SK-N-SH (cell line): ENCODE results near the gene ETV3. TPM values are rescaled to one million over a fixed set of nuclear protein-coding genes. Genes with fewer than 3 reads are reported as not detected.

Experiments
- CTCF ChIA-PET: fragments of 300-600, 350-600 bp; formaldehyde crosslinking; extraction: SDS; loops from one replicate; lab custom pipeline; 2021; lab: Yijun Ruan, JAX
- POLR2A ChIA-PET: fragments of 350-600 bp; sonication (Branson Sonifier 250); formaldehyde crosslinking; extraction: SDS; loops from one replicate; lab custom pipeline; 2020; ENCODE audit warnings: antibody characterized with exemption, inconsistent platforms; lab: Yijun Ruan, JAX
- DNase-seq: peaks from one replicate; pipeline ENCODE4 v3.0.0; 2012
- H2AFZ ChIP-seq: fragments of 200-600 bp; sonication (generic); 2 replicates; pipeline ENCODE4 v1.8.1; 2016; ENCODE audit warnings: antibody characterized with exemption, mild to moderate bottlenecking, low read depth
- H3F3A ChIP-seq: fragments of 200-600 bp; sonication (generic); replicated peaks from 2 replicates; pipeline ENCODE3; 2016; ENCODE audit warnings: antibody characterized with exemption, mild to moderate bottlenecking; ENCODE audit not compliant: insufficient read depth
- H3K27ac ChIP-seq, 2 experiments: fragments of 200-500 bp in 1 of 2; fragments of 200-600 bp in 1 of 2; sonication (Bioruptor generic) in 1 of 2; sonication (generic), shearing (Covaris generic) in 1 of 2; 2 replicates each; pipeline versions ENCODE4 v1.5.1 to v1.6.1; 2014 to 2016; ENCODE audit warnings: low read depth in 2 of 2, inconsistent platforms in 1 of 2, low read length in 1 of 2, mild to moderate bottlenecking in 1 of 2, mixed read lengths in 1 of 2
- H3K27me3 ChIP-seq: fragments of 200-600 bp; sonication (generic), shearing (Covaris generic); 2 replicates; pipeline ENCODE4 v1.6.1; 2016; ENCODE audit warnings: mixed run types; ENCODE audit not compliant: insufficient read depth
- H3K36me3 ChIP-seq, 2 experiments: fragments of 200-500 bp in 1 of 2; fragments of 200-600 bp in 1 of 2; sonication (Bioruptor generic) in 1 of 2; sonication (generic) in 1 of 2; replicated peaks in 1 of 2; 2 replicates each; pipeline versions ENCODE3 to v1.5.1; 2014 to 2016; ENCODE audit warnings: low read length in 1 of 2, mild to moderate bottlenecking in 1 of 2; ENCODE audit not compliant: insufficient read depth in 2 of 2, control insufficient read depth in 1 of 2
- H3K4me1 ChIP-seq, 2 experiments: fragments of 200-500 bp in 1 of 2; fragments of 200-600 bp in 1 of 2; sonication (Bioruptor generic) in 1 of 2; sonication (generic), shearing (Covaris generic) in 1 of 2; 2 replicates each; pipeline versions ENCODE4 v1.5.1 to v1.6.1; 2014 to 2016; ENCODE audit warnings: low read depth in 1 of 2, low read length in 1 of 2, mixed run types in 1 of 2; ENCODE audit not compliant: insufficient read depth in 2 of 2, control insufficient read depth in 1 of 2
- H3K4me2 ChIP-seq: fragments of 200-600 bp; sonication (generic), shearing (Covaris generic); 2 replicates; pipeline ENCODE4 v1.6.1; 2017; ENCODE audit warnings: mixed run types
- H3K4me3 ChIP-seq, 2 experiments: fragments of 200-500 bp in 1 of 2; fragments of 200-600 bp in 1 of 2; sonication (Bioruptor generic) in 1 of 2; sonication (generic), shearing (Covaris generic) in 1 of 2; 2 replicates each; pipeline versions ENCODE4 v1.5.1 to v1.8.1; 2014 to 2016; ENCODE audit warnings: low read depth in 2 of 2, inconsistent platforms in 1 of 2, low read length in 1 of 2, mild to moderate bottlenecking in 1 of 2, mixed read lengths in 1 of 2, moderate library complexity in 1 of 2
- H3K79me2 ChIP-seq: fragments of 200-600 bp; sonication (generic); 2 replicates; pipeline ENCODE4 v1.8.1; 2017; ENCODE audit warnings: mild to moderate bottlenecking; ENCODE audit not compliant: insufficient read depth
- H3K9ac ChIP-seq: fragments of 200-600 bp; sonication (generic); 2 replicates; pipeline ENCODE4 v1.6.1; 2017; ENCODE audit warnings: mixed run types
- H3K9me2 ChIP-seq: fragments of 200-600 bp; sonication (generic); 2 replicates; pipeline ENCODE4 v1.6.1; 2017; ENCODE audit warnings: mixed run types
- H3K9me3 ChIP-seq: fragments of 200-600 bp; sonication (generic); 2 replicates; pipeline ENCODE4 v1.6.1; 2017; ENCODE audit warnings: mixed run types, mild to moderate bottlenecking, moderate library complexity
- H4K20me1 ChIP-seq: fragments of 200-600 bp; sonication (generic); 2 replicates; pipeline ENCODE4 v1.6.1; 2017; ENCODE audit warnings: mild to moderate bottlenecking, mixed run types; ENCODE audit not compliant: insufficient read depth
- CHD2 ChIP-seq: fragments of 150-350 bp; IDR thresholded peaks from 2 replicates; pipeline ENCODE4 v1.6.1; 2018; ENCODE audit warnings: low read length; ENCODE audit not compliant: partially characterized antibody
- ELF1 ChIP-seq: IDR thresholded peaks from 2 replicates; pipeline ENCODE4 v1.4.0; 2012
- EZH2phosphoT487 ChIP-seq: fragments of 200-600 bp; sonication (generic); IDR thresholded peaks from 2 replicates; pipeline ENCODE4 v1.6.1; 2017; ENCODE audit warnings: low read depth, mixed run types, mild to moderate bottlenecking, antibody characterized with exemption, moderate library complexity, borderline replicate concordance
- FOXM1 ChIP-seq: IDR thresholded peaks from 2 replicates; pipeline ENCODE4 v1.4.0; 2012; ENCODE audit warnings: low read depth, mild to moderate bottlenecking
- GATA2 ChIP-seq: sonication (generic); formaldehyde crosslinking; IDR thresholded peaks from 2 replicates; pipeline ENCODE4 v1.5.0; 2020; ENCODE audit warnings: mild to moderate bottlenecking, missing genetic modification reagents
- MEF2A ChIP-seq: IDR thresholded peaks from 2 replicates; pipeline ENCODE4 v1.4.0; 2012; ENCODE audit warnings: low read depth, borderline replicate concordance
- MXI1 ChIP-seq: IDR thresholded peaks from 2 replicates; pipeline ENCODE4 v1.6.1; 2012; ENCODE audit warnings: mild to moderate bottlenecking, low read depth, low read length, improper control_type of control experiment
- NFIC ChIP-seq: IDR thresholded peaks from 2 replicates; pipeline ENCODE4 v1.4.0; 2012; ENCODE audit warnings: borderline replicate concordance
- NRF1 ChIP-seq: IDR thresholded peaks from 2 replicates; pipeline ENCODE4 v1.6.1; 2012; ENCODE audit warnings: low read depth, mild to moderate bottlenecking, low read length
- SIN3A ChIP-seq: IDR thresholded peaks from 2 replicates; pipeline ENCODE4 v1.6.1; 2012; ENCODE audit warnings: low read depth, mild to moderate bottlenecking, low read length, moderate library complexity, borderline replicate concordance
- SMC3 ChIP-seq: IDR thresholded peaks from 2 replicates; pipeline ENCODE4 v1.6.1; 2012; ENCODE audit warnings: low read depth, low read length, improper control_type of control experiment
- TEAD4 ChIP-seq: IDR thresholded peaks from 2 replicates; pipeline ENCODE4 v1.4.0; 2012; ENCODE audit warnings: mild to moderate bottlenecking, borderline replicate concordance; ENCODE audit not compliant: insufficient read depth
- WGBS: methylation state at CpG from one replicate; pipeline ENCODE4 v1.1.6; 2017; ENCODE audit warnings: low lambda C conversion rate; 5-methylcytosine and 5-hydroxymethylcytosine counted together
- polyA plus RNA-seq, 3 experiments: library from polyadenylated mRNA; depleted of rRNA; stranded (reverse); fragments of >200 nt; gene quantifications; 2 replicates each; pipeline ENCODE4 v1.2.3, GENCODE V29; 2012
- TF ChIP-seq, protein P1 (sequence below): IDR thresholded peaks from 2 replicates; pipeline ENCODE4; 2012
- TF ChIP-seq, protein P2 (sequence below): IDR thresholded peaks from 2 replicates; pipeline ENCODE4 v1.4.0; 2012; ENCODE audit warnings: low read depth, borderline replicate concordance
- TF ChIP-seq, protein P3 (sequence below): IDR thresholded peaks from 2 replicates; pipeline ENCODE4 v1.4.0; 2012; ENCODE audit warnings: low read depth, borderline replicate concordance
- TF ChIP-seq, protein P4 (sequence below): fragments of 150-350 bp; IDR thresholded peaks from 2 replicates; pipeline ENCODE4 v1.6.1; 2017; ENCODE audit warnings: antibody characterized with exemption, low read length, low read depth, borderline replicate concordance

Gene ETV3
- polyA plus RNA-seq, 1 of the 3 experiments (the other 2 are of a cell fraction) = 5.4 TPM

DNA sequence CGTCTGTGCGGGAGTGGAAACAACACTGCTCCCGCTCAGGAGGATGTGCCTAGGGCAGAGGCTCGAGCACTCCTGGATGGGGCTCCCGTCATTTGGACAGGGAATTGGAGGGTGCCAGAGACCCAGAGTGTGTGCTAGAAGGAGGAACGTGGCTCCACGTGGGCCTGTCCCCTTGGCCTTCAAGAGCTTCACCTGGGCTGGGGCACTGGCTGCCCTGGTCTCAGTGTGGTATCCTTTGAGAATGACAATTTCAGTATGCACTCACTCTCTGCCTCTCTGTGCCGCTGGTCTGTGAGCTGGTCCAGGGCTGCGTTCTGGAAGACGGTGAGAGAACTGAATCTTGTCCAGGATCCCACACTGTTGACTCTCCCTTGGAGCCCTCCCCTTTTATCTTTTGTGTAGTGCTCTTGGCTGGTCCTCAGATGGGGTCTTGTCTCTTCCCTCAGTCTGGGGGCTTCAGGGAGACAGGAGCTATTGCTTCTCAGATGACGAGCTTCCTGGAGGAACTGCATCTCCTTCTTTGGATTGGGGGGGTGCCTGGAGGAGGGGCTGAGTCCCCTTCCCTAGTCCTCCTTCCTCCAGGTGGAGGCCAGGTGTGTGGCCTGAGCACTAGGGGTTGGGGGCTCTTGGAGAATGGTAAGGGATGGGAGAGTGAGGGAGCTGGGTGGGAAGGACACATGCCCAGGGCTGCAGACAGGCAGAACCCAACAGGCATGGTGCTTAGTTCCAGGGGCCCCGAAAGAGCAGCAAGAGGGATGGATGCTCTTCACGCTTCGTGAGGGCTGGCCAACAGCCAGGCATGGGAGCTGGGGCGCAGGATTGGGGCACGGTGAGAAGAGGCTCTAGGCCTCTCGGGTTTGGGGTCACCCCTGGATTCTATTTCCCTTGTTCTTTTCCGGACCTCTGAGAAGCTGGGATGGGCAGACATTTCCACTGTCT lies 23.7 kb downstream of the ETV3 start:
- 74% methylated on average over 17 of the region's 18 CpGs for WGBS
- H3K27ac ChIP-seq = no peak overlapping the region
- no peak overlapping the region for H2AFZ ChIP-seq
- H3K4me1 ChIP-seq = no peaks in the 10 kb centered on the region
- no peak for TF ChIP-seq NFIC
- TF ChIP-seq, all 33 proteins: peak for 0
- POLR2A ChIA-PET = no interaction called here
- no peak for DNase-seq
- Histone ChIP-seq H3K9me3 (no peaks in the 10 kb centered on the region), H3K9ac (no peak overlapping the region), H3K79me2 (no peaks in the 10 kb centered on the region), H3K4me2 (no peak overlapping the region), H4K20me1 (no peaks in the 10 kb centered on the region), H3K27me3 (no peaks in the 10 kb centered on the region), H3K9me2 (no peaks in the 10 kb centered on the region), H3K4me3 (no peak overlapping the region), H3K36me3 (no peaks in the 10 kb centered on the region), H3F3A (no peaks in the 10 kb centered on the region)
- CTCF ChIA-PET = interaction anchor here (0.9 to 4.7 kb wide), 3 partner anchors 25 to 41 kb away, joined by 3 to 27 read pairs (median 7); no protein-coding TSS in a partner anchor

DNA sequence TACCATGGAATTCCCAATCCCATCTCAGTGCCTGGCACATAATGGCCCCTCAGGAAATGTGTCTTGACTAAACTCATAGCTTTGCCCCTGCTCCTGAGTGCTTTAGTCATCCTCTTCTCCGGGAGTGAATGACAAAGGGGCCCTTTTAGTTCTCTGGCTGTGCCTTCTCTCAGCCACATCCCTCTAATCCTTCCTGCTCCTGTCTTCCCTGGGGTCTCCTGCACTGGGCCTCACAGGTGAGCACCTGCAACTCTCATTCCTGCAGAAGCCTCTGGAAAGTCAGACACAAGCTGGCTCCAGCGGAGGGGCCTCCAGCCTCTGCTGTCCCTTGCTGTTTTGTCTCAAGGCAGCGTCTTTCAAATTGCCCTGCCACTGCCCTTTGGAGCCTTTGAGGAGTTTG lies 24.6 kb downstream of the ETV3 start:
- no peaks in the 10 kb centered on the region for H3K9me2 ChIP-seq
- 72% methylated on average over 3 of the region's 3 CpGs for WGBS
- H3K9ac ChIP-seq = no peak overlapping the region
- H3K36me3 ChIP-seq = no peaks in the 10 kb centered on the region
- no peaks in the 10 kb centered on the region for H3K79me2 ChIP-seq
- H3K4me3 ChIP-seq = no peak overlapping the region
- ChIA-PET POLR2A (no interaction called here), CTCF (interaction anchor here (4.7 kb wide), 1 partner anchor 42 kb away, joined by 27 read pairs; no protein-coding TSS in a partner anchor)
- TF ChIP-seq TEAD4 (no peak), SIN3A (no peak), FOXM1 (no peak), ELF1 (no peak), GATA2 (no peak), MEF2A (no peak), SMC3 (no peak), MXI1 (no peak), NRF1 (no peak), CHD2 (no peak), EZH2phosphoT487 (no peak)
- TF ChIP-seq, protein P1, sequence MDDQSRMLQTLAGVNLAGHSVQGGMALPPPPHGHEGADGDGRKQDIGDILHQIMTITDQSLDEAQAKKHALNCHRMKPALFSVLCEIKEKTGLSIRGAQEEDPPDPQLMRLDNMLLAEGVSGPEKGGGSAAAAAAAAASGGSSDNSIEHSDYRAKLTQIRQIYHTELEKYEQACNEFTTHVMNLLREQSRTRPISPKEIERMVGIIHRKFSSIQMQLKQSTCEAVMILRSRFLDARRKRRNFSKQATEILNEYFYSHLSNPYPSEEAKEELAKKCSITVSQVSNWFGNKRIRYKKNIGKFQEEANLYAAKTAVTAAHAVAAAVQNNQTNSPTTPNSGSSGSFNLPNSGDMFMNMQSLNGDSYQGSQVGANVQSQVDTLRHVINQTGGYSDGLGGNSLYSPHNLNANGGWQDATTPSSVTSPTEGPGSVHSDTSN = no peak
- TF ChIP-seq, protein P2, sequence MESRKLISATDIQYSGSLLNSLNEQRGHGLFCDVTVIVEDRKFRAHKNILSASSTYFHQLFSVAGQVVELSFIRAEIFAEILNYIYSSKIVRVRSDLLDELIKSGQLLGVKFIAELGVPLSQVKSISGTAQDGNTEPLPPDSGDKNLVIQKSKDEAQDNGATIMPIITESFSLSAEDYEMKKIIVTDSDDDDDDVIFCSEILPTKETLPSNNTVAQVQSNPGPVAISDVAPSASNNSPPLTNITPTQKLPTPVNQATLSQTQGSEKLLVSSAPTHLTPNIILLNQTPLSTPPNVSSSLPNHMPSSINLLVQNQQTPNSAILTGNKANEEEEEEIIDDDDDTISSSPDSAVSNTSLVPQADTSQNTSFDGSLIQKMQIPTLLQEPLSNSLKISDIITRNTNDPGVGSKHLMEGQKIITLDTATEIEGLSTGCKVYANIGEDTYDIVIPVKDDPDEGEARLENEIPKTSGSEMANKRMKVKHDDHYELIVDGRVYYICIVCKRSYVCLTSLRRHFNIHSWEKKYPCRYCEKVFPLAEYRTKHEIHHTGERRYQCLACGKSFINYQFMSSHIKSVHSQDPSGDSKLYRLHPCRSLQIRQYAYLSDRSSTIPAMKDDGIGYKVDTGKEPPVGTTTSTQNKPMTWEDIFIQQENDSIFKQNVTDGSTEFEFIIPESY = no peak
- TF ChIP-seq, protein P3, sequence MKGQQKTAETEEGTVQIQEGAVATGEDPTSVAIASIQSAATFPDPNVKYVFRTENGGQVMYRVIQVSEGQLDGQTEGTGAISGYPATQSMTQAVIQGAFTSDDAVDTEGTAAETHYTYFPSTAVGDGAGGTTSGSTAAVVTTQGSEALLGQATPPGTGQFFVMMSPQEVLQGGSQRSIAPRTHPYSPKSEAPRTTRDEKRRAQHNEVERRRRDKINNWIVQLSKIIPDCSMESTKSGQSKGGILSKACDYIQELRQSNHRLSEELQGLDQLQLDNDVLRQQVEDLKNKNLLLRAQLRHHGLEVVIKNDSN = no peak
- TF ChIP-seq, protein P4, sequence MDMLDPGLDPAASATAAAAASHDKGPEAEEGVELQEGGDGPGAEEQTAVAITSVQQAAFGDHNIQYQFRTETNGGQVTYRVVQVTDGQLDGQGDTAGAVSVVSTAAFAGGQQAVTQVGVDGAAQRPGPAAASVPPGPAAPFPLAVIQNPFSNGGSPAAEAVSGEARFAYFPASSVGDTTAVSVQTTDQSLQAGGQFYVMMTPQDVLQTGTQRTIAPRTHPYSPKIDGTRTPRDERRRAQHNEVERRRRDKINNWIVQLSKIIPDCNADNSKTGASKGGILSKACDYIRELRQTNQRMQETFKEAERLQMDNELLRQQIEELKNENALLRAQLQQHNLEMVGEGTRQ = no peak
- H3K4me1 ChIP-seq = no peaks in the 10 kb centered on the region
- no peaks in the 10 kb centered on the region for H3F3A ChIP-seq
- no peak for DNase-seq
- H3K27me3 ChIP-seq = no peaks in the 10 kb centered on the region
- no peaks in the 10 kb centered on the region for H3K9me3 ChIP-seq
- H3K27ac ChIP-seq = no peak overlapping the region
- H4K20me1 ChIP-seq = no peaks in the 10 kb centered on the region
- no peak overlapping the region for H3K4me2 ChIP-seq
- H2AFZ ChIP-seq = no peak overlapping the region
